PFSK-1 (cell line): Measurements from ENCODE around the gene ATP4A.

Experiments used
- POLR2AphosphoS5 ChIP-seq: IDR thresholded peaks from 2 replicates; pipeline ENCODE4 v1.6.1; 2012; ENCODE audit warnings: low read depth, mild to moderate bottlenecking, control low read depth, low read length, moderate library complexity
- REST ChIP-seq, 2 experiments: IDR thresholded peaks; 2 replicates each; pipeline versions ENCODE4 v1.6.1 to v1.8.0; 2011 to 2012; ENCODE audit warnings: low read depth in 2 of 2, low read length in 2 of 2, control low read depth in 1 of 2, inconsistent platforms in 1 of 2, mild to moderate bottlenecking in 1 of 2, moderate library complexity in 1 of 2; ENCODE audit not compliant: insufficient read depth in 1 of 2

DNA sequence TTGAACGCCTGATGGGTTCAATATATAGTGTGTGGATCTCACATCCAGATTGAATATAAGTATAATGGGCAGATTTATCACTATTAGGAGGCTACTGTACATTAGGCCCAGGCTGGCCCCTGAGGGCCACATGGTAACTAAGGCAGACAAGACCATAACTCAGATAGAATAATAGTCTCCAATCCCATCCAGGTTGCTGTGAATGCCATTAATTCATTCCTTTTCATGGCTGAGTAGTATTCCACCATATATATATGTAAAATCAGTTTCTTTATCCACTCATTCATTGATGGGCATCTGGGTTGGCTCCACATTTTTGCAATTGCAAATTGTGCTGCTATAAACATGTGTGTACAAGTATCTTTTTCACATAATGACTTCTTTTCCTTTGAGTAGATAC is 14.5 kb upstream of the ATP4A start:
- TF ChIP-seq REST (IDR thresholded peaks at IDR 0.05; ENCODE audit: insufficient read depth in 1 of 2, low read depth in 2 of 2, low read length in 2 of 2) (no peak), POLR2AphosphoS5 (no peak)
